HG02970 (cell line): ENCODE data around the gene HDLBP.

Experiments
- ATAC-seq: cut with Tn5 transposase; IDR thresholded peaks from one replicate; pipeline ENCODE4 v1.9.1; 2021; ENCODE audit warnings: mild to moderate bottlenecking, moderate library complexity, moderate number of reproducible peaks; ENCODE audit not compliant: unreplicated experiment, low FRiP score

The HDLBP gene

GRCh38 chr2:241256168-241256545 lies 59.3 kb downstream of the HDLBP start:
- no peak for ATAC-seq

- ATAC-seq = no peak
These were observed 59.8 kb downstream of the HDLBP start for GRCh38 chr2:241255542-241256167.

GRCh38 chr2:241254904-241255351 lies 60.5 kb downstream of the HDLBP start:
- ATAC-seq = no peak

GRCh38 chr2:241252778-241253475 lies 62.5 kb downstream of the HDLBP start:
- ATAC-seq = no peak

GRCh38 chr2:241249654-241250053 lies 65.8 kb downstream of the HDLBP start:
- ATAC-seq = no peak

- ATAC-seq = no peak
These were observed 66.6 kb downstream of the HDLBP start for GRCh38 chr2:241248897-241249296.

GRCh38 chr2:241248289-241248688 lies 67.2 kb downstream of the HDLBP start:
- ATAC-seq = no peak

GRCh38 chr2:241244368-241244767 lies 71.1 kb downstream of the HDLBP start:
- ATAC-seq = no peak

GRCh38 chr2:241242306-241242705 lies 73.2 kb downstream of the HDLBP start:
- no peak for ATAC-seq

GRCh38 chr2:241241669-241242068 lies 73.8 kb downstream of the HDLBP start:
- no peak for ATAC-seq

GRCh38 chr2:241240320-241241004 lies 75.0 kb downstream of the HDLBP start:
- ATAC-seq = no peak

- ATAC-seq = no peak
These were observed 75.8 kb downstream of the HDLBP start for GRCh38 chr2:241239552-241240202.

- no peak for ATAC-seq
These were observed 76.7 kb downstream of the HDLBP start for GRCh38 chr2:241238693-241239198.

GRCh38 chr2:241237949-241238371 lies 77.5 kb downstream of the HDLBP start:
- no peak for ATAC-seq

GRCh38 chr2:241237047-241237446 lies 78.4 kb downstream of the HDLBP start:
- ATAC-seq = no peak

- no peak for ATAC-seq
These were observed 79.4 kb downstream of the HDLBP start for GRCh38 chr2:241235859-241236593.

GRCh38 chr2:241234962-241235740 lies 80.3 kb downstream of the HDLBP start:
- no peak for ATAC-seq

GRCh38 chr2:241234066-241234790 lies 81.2 kb downstream of the HDLBP start:
- ATAC-seq = no peak
